Colon (tissue), 2 donors: ENCODE results near the gene BHLHE23.

Experiments
- FAIRE-seq: peaks from 2 replicates; lab custom pipeline; 2012; peaks lifted over from hg19 to GRCh38; lab: Jason Lieb, UNC
- donor health status: control.
- donor health status: control.

The BHLHE23 gene

DNA sequence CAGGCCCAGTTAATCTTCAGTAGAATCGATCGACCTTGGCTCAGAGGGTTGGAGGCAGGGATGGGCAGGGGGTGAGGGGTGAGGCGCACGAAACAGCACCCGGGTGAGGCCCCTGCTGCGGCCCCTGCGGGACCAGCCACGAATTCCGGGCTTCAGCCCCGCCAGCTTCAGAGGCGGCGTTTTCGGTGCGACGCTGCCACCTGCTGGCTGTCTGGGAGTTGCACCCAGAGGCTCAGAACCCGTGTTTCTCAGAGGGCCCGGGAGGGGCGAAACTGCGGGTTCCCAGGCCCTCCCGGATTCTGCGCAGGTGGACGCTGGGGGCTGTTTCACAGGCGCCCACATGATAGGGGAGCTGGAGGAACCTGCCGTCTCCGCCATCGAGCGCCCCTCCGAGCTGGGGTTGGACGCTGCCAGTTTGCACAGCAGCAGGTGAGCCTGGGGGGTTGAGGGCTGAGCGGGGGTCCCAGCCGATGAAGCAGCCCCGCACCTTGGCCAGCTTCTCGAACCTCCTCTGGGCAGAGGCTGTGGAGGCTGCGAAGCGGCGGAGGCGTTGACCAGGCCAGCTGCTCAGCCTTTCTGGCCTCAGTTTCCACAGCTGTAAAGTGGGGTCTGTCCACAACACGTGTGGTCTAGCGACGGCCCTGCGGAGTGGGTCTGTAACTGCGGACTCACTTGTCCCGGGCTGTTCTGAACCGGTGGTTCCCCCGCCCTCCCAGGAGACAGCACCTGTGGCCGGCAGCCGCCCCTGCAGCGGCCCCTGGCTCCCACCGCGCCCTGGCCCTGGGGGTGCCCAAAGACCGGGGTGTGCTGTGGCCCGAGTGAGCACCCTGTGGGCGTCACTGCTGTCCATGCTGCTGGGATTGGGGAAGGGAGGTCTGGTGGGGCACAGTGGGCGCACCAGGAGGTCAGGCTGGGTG lies 2.5 kb upstream of the BHLHE23 start:
- FAIRE-seq, result no peak

DNA sequence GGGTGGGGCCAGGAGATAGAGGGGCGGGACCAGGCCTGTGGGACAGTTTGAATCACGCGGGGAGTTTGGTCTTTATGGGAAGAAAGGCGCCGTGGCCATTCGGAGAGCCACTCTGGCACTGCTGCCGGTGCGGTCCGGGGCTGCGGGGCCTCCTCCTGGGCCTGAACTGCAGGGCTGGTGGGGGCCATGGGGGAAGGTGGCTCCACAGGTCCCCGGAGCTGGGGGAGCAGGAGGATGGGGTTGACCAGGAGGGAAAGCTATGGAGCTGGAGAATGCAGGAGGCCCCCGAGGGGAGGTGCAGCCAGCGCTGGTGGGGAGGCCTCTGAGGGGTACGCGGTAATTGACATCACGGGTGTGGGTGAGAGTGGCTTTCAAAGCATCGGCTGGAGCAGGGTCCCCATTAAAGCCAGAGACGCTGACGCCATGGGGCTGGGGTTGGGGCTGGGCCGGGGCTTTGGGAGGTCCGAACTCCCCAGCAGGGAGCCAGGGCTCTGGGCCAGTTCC lies 1.8 kb upstream of the BHLHE23 start:
- no peak for FAIRE-seq

DNA sequence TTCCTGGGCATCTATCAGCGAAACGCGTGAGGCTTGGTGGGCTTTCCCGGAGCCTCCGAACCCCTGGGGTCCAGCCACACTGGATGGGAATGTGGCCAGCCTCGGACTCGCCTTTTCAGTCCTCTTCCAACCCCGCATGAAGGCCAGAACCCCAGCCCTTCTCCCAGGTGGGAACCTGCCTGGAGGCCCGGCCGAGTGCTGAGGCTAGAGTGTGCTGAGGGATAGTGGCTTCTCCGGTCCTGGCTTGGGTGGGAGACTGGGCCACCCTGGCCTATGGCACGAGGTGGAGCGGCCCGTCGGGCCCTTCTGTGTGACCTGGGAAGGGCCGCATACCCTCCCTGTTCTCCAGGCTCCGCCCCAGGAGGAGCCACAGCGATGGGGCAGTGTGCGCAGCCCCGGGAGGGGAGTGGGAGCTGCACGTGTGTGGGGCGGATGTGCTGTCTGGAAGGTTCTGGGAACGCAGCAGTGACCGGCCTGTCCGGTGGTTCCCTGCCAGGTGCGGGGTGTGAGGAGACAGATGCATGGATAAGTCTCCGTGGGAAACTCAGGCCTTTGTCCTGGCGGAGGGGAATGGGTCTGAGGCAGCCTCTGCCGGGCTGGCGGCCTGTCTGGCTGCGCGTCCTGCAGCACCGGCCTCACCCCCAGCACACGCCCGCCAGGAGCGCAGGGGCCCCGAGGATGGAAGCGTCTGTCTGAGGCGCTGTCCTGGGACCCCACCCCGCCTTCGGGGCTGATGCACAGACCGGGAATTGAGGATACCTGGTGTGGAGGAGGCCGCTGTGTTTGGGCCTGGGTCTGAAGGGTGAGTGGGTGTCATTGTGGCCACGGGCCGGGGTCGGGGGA lies 1.1 kb upstream of the BHLHE23 start:
- FAIRE-seq, result no peak

DNA sequence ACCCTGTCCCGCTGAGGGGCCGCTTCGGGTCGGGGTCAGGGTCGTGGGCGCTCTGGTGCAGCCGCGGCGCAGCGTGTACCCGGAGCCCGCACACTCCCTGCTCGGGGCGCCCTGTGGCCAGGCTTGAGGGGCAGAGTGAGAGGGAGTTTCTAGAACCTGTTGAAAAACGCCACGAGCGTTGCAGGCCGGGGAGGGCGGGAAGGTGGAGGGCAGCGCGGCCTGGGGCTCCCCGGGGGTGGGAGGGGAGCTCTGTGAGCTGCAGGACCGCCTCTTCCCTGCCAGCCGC lies 539 bp upstream of the BHLHE23 start:
- no peak for FAIRE-seq

GRCh38 chr20:63005862-63006539 lies 763 bp downstream of the BHLHE23 start:
- FAIRE-seq, result no peak

DNA sequence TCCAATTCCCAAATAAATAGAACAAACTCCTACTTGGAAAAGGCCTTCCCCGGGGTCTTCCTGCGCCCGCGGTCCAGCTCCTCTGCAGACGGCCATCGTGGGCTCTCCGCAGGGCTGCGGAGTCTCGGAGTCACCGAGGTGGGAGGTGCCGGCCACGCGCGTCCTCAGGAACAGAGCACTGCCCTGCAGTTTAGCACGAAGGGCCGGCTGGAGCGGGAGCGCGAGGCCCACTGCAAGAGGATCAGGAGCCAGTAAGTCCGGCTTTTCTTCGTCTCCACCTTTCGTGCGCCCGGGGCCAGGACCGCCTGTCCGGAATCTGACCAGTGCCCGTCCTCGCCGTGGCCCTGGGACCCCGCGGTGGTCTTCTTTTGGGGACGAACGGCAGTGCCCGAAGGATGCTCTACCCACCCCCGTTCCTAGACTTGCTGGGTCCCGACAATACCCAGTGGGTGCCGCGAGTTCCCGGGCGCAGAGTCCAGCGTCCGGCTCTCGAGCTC lies 1.4 kb downstream of the BHLHE23 start:
- no peak for FAIRE-seq

GRCh38 chr20:63004607-63005364 lies 2.0 kb downstream of the BHLHE23 start:
- FAIRE-seq, result no peak

GRCh38 chr20:63003546-63003945 lies 3.2 kb downstream of the BHLHE23 start:
- no peak for FAIRE-seq

DNA sequence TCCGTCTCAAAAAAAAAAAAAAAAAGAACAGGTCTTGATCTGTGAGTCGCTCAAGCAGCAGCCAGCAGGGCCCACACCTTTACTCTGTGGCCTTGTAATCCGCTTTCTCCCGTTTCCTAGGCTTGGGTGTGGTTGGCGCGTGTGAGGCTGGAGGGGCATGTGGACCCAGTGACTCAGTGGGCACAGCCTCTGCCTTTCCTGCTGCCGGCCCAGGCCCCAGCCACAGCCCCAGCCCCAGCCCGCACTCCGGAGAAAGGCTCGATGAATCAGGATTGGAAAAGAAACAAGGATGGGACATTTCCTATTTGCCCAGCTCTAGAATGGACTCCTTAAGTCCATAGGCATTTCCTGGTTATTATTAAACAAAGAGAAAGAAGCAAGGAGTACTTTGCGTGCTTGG lies 4.3 kb downstream of the BHLHE23 start:
- no peak for FAIRE-seq

DNA sequence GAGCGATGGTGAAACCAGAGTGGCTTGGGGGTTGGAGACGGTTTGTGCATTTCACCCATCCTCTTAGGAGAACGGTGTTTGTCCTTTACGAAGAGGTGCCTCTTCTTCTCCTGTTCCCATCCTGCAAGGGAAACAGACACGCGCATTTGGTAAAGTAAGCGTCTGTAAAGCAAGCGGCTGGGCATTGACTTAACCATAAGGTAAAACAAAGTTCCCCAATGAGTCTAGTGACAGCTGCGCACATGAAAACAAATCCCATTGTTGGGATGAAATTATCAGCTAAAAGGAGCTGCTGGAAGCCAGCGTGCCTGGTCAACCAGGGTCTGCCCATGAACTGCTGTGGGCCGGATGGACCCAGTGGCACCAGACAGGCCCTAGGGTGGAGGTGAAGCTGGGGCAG lies 5.8 kb downstream of the BHLHE23 start:
- no peak for FAIRE-seq

DNA sequence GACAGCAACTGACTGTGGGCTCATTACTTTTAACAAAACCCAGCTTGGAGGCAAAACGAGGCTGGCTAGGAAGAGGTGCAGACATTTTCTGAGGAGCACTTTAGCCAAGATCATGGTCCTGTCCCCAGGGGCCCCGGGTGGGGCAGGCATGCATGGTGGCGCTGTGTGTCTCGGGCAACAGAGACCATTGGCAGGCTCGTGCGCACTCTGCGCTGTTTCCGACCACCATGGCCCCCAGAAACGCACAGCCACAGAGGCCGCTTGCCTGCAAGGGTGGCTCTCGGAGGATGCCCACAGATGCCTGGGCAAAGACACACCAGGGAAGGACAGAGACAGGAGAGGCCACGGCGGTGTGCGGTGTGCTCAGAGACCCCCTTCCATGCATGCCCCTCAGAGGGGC lies 6.7 kb downstream of the BHLHE23 start:
- FAIRE-seq, result no peak

DNA sequence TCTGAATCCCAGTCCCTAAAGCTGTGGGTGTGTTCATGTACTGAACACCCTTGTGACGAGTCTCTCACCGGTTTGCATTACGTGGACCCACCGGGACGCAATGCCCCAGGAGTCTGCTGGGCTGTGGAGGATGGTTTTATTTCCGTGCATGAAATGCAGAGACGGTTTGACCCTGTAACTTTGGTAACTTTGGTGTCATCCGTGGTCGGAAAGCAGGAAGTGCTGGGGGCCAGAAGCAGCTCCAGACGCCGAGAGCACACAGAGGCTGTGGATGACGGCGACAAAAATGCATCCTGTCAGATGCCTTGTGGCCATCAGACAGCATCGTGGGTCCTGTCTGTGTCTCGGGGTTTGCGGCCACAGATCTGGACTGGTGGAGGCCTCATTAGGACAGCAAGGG lies 7.2 kb downstream of the BHLHE23 start:
- no peak for FAIRE-seq

DNA sequence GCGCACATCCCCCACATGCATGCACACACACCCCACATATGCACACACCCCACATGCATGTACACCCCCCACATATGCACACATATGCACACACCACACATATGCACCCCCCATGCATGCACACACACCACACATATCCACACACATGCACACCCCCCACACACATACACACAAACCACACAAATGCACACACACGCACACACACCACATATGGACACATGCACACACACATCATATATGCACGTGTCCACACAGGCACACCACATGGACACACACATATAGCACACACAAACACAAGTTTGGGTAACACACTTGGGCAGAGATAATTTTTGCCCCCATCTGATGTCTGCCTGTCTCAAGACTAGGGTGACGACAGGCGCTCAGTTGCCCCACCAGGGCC lies 8.3 kb downstream of the BHLHE23 start:
- FAIRE-seq, result no peak

DNA sequence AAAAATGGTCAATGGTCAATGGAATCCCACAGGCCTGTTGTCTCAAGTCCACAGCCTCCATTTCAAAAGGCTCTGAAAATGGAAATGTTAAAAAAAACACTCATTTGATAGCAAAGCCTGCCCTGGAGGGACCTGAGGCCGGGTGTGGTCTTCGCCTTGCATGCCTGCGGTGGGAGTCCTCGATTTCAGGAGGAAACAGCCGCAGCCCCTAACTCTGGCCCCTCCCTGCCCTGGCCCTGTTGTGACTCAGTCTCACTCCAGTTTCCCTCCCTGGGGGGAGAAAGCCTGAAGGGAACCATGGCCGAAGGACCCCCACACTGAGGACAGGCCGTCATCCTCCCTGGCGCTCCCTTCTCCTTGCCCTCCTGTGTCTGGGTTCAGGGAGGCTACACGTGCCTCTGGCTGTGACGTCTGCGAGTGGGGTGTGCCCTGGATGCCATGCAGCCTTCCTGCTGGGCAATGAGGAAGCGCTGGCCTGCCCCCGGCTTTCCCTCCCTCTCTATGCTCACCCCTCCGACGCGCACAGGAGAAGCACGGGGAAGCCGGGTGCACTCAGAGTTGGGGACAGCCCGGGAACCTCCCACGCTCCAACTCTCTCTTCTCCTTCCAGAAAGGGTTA lies 9.2 kb downstream of the BHLHE23 start:
- no peak for FAIRE-seq

GRCh38 chr20:62996596-62996982 lies 10.2 kb downstream of the BHLHE23 start:
- FAIRE-seq, result no peak

DNA sequence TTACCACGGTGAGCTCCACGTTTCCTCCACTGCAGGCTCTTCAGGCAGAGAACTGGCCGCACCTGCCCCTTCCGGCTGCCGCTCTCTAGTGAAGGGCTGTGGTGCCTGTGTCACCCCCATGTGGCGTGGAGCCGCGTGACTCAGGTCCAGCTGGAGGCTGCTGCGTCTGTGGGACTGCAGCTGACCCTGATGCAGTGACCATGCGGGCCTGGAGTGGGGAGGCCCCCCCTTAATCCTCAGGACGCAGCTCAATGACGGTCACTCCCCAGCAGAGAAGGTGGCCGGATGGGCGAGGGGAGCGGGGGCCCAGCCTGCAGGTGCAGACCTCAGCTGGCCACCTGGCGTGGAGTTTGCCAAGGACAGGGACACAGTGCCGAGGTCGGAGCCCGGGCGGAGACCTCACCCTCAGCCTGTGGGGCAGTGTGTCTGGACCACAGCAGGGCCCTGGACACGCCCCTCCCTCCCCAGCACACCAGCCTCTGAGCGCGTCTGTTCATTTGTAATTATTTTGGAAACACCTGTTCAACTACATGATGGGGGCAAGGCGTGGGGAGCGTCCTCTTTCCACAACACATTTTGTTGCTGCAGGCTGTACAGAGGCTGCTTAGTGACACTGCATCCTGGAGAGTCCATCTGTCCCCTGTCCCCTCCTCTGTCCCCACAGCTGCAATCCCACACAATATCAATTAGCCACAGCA lies 10.7 kb downstream of the BHLHE23 start:
- FAIRE-seq, result no peak

- FAIRE-seq, result no peak
These were observed 11.3 kb downstream of the BHLHE23 start for GRCh38 chr20:62995481-62995880.

- no peak for FAIRE-seq
These were observed 11.9 kb downstream of the BHLHE23 start for GRCh38 chr20:62994869-62995281.

DNA sequence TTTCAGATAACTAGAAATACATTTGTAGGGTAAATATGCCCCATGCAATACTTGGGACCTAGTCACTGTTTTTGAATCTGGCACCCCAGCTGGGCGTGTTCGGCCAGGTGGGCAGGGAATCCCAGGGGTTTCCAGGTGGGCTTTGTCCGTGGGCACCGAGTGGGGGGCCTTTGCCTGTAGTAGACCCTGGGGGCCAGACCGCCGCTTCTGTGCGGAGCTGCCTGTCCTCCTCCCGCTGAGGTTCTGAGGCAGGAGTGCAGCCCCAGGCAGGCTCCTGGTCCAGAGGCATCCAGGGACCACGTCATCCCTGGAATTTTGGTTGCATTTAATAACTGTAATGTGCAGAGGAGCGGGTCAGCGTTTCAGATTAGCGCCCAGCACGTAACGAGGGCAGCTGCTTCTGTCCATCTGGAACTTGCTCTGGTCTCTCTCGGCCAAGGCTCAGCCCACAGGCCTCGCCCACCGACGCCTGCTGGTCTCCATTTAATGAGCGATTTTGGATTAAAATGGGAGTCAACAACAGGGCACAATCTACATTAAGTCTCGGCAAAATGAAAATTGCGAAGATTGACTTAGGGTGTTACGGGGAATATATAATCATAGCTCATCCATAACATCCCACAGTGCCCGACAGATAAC lies 12.8 kb downstream of the BHLHE23 start:
- no peak for FAIRE-seq

- FAIRE-seq, result no peak
These were observed 14.9 kb downstream of the BHLHE23 start for GRCh38 chr20:62991863-62992262.
